Cardiac fibroblast (primary cell): Measurements from ENCODE around the gene FKBP2.
A peak's percentile ranks its signal among the peaks of the same experiment; 100 is the strongest.

ENCODE experiments used
- DNase-seq, 2 donors: peaks; one replicate each; pipeline versions ENCODE4 v3.0.0 to v3.0.0-alpha.2; 2010; ENCODE audit warnings: low read depth in 2 of 2
- H3K4me3 ChIP-seq, 2 donors: replicated peaks in 1 of 2; 1 replicate in 1 of 2; 2 replicates in 1 of 2; pipeline ENCODE4 v1.5.1; 2011; ENCODE audit warnings: low read depth in 2 of 2, low read length in 2 of 2, mild to moderate bottlenecking in 2 of 2, moderate library complexity in 1 of 2
- CTCF ChIP-seq: IDR thresholded peaks from one replicate; pipeline ENCODE4 v1.5.1; 2011; ENCODE audit warnings: low read depth, mild to moderate bottlenecking, low read length, inconsistent platforms

The FKBP2 gene

GRCh38 chr11:64281957-64282770, 41.3 kb downstream of the FKBP2 start:
- H3K4me3 ChIP-seq, result no peak overlapping the region
- TF ChIP-seq CTCF, result no peak
- no peak for DNase-seq

- TF ChIP-seq CTCF, result no peak
- H3K4me3 ChIP-seq, result peak overlapping the region in 1 of 2 donors; percentile 4
- DNase-seq, result no peak
Measured at GRCh38 chr11:64283092-64283491, 42.2 kb downstream of the FKBP2 start.

GRCh38 chr11:64284048-64284961, 43.4 kb downstream of the FKBP2 start, which contains the start of gene BAD:
Gene BAD (minus strand): TSS chr11:64284665. CDS start chr11:64284368, 297 bp downstream.
- peak within 1 kb of the TSS; percentile 76 to 80 for H3K4me3 ChIP-seq
- TF ChIP-seq CTCF, result no peak

GRCh38 chr11:64284962-64285884, 44.3 kb downstream of the FKBP2 start, which contains the start of gene GPR137:
Gene GPR137 (plus strand): TSS chr11:64285848. CDS start chr11:64286525, 677 bp downstream.
- no peak for TF ChIP-seq CTCF
- peak within 1 kb of the TSS; percentile 76 to 80 for H3K4me3 ChIP-seq
- DNase-seq, result peak; percentile 71 to 73

More at GRCh38 chr11:64284048-64284961, 43.4 kb downstream of the FKBP2 start, which contains the start of gene BAD:
- peak; percentile 93 to 94 for DNase-seq

- H3K4me3 ChIP-seq, result peak overlapping the region; percentile 68 to 80
- DNase-seq, result no peak
- no peak for TF ChIP-seq CTCF
Measured at GRCh38 chr11:64285885-64286800, 45.2 kb downstream of the FKBP2 start.
